ENCODE results near the gene MAEA. TPM values are rescaled to one million over a fixed set of nuclear protein-coding genes. Genes with fewer than 3 reads are reported as not detected.

The MAEA gene
- polyA plus RNA-seq, 1 experiment: 94.4 TPM

- no peak for DNase-seq (ENCODE audit: low read depth)
- ChIA-PET POLR2A (no interaction called here), CTCF (interaction anchor here (0.7 to 10.0 kb wide), 28 partner anchors 9 to 235 kb away, joined by 3 to 120 read pairs (median 5); partner anchors contain the start of genes CTBP1, MAEA and UVSSA)
- TF ChIP-seq, protein P1, sequence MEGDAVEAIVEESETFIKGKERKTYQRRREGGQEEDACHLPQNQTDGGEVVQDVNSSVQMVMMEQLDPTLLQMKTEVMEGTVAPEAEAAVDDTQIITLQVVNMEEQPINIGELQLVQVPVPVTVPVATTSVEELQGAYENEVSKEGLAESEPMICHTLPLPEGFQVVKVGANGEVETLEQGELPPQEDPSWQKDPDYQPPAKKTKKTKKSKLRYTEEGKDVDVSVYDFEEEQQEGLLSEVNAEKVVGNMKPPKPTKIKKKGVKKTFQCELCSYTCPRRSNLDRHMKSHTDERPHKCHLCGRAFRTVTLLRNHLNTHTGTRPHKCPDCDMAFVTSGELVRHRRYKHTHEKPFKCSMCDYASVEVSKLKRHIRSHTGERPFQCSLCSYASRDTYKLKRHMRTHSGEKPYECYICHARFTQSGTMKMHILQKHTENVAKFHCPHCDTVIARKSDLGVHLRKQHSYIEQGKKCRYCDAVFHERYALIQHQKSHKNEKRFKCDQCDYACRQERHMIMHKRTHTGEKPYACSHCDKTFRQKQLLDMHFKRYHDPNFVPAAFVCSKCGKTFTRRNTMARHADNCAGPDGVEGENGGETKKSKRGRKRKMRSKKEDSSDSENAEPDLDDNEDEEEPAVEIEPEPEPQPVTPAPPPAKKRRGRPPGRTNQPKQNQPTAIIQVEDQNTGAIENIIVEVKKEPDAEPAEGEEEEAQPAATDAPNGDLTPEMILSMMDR (IDR thresholded peaks at IDR 0.05; ENCODE audit: insufficient read depth, low read depth, low read length): no peak
- Histone ChIP-seq H3K27me3 (ENCODE audit: control insufficient read depth, insufficient read depth, low read length) (no peaks in the 10 kb centered on the region), H3K4me3 (ENCODE audit: low read depth, low read length) (no peak overlapping the region), H3K36me3 (ENCODE audit: control insufficient read depth, insufficient read depth, low read length) (no peaks in the 10 kb centered on the region)
Measured at GRCh38 chr4:1266881-1267763, 22.6 kb upstream of the MAEA start.

DNA sequence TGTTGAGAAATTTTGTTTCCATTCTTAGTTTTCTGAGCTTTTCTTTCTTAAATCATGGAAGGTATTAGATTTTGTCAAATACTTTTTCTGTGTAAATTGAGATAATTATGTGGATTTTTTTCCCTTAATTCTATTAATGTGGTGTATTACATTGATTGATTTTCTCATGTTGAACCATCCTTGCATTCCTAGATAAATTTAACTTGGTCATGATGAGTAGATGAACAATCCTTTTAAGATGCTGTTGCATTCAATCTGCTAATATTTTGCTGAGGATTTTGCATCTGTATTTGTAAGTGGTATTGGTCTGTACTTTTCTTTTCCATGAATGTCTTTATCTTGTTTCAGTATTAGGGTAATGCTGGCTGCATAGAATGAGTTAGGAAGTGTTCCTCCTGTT lies 20.5 kb upstream of the MAEA start:
- ChIA-PET CTCF (interaction anchor here (0.7 to 10.0 kb wide), 12 partner anchors 9 to 196 kb away, joined by 3 to 120 read pairs (median 12); partner anchors contain the start of gene CTBP1), POLR2A (no interaction called here)
- DNase-seq (ENCODE audit: low read depth): no peak
- no peaks in the 10 kb centered on the region for H3K36me3 ChIP-seq (ENCODE audit: control insufficient read depth, insufficient read depth, low read length)
- TF ChIP-seq, protein P1 (IDR thresholded peaks at IDR 0.05; ENCODE audit: insufficient read depth, low read depth, low read length): no peak
- H3K4me3 ChIP-seq (ENCODE audit: low read depth, low read length): no peak overlapping the region
- H3K27me3 ChIP-seq (ENCODE audit: control insufficient read depth, insufficient read depth, low read length): no peaks in the 10 kb centered on the region

GRCh38 chr4:1271686-1272085 lies 18.0 kb upstream of the MAEA start:
- POLR2A ChIA-PET: no interaction called here
- no peak for DNase-seq (ENCODE audit: low read depth)
- Histone ChIP-seq H3K4me3 (ENCODE audit: low read depth, low read length) (no peak overlapping the region), H3K36me3 (ENCODE audit: control insufficient read depth, insufficient read depth, low read length) (no peaks in the 10 kb centered on the region), H3K27me3 (ENCODE audit: control insufficient read depth, insufficient read depth, low read length) (no peaks in the 10 kb centered on the region)
- CTCF ChIA-PET: interaction anchor here (10.0 kb wide), 1 partner anchor 140 kb away, joined by 120 read pairs; no protein-coding TSS in a partner anchor
- TF ChIP-seq, protein P1 (IDR thresholded peaks at IDR 0.05; ENCODE audit: insufficient read depth, low read depth, low read length): no peak

DNA sequence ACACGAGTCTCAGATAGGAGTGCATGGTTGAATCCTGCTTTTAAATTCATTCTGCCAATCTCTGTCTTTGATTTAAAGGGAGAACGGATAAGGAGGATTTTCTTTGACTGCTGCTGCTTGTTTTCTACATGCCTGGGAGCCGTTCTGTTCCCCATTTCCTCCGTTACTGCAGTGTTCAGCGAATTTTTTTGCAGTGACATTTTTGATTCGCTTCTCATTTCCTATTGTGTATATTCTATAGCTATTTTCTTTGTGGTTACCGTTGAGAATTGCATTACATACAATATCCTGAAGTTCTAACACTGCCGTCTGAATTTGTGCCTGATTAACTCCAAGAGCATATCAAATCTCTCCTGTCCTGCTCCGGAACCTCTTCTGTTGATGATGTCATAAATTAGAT lies 14.8 kb upstream of the MAEA start:
- POLR2A ChIA-PET: no interaction called here
- CTCF ChIA-PET: interaction anchor here (0.8 kb wide), 1 partner anchor 12 kb away, joined by 4 read pairs; no protein-coding TSS in a partner anchor
- Histone ChIP-seq H3K4me3 (ENCODE audit: low read depth, low read length) (no peak overlapping the region), H3K27me3 (ENCODE audit: control insufficient read depth, insufficient read depth, low read length) (no peaks in the 10 kb centered on the region), H3K36me3 (ENCODE audit: control insufficient read depth, insufficient read depth, low read length) (no peaks in the 10 kb centered on the region)
- no peak for DNase-seq (ENCODE audit: low read depth)
- TF ChIP-seq, protein P1 (IDR thresholded peaks at IDR 0.05; ENCODE audit: insufficient read depth, low read depth, low read length): no peak

GRCh38 chr4:1276984-1277383 lies 12.7 kb upstream of the MAEA start:
- CTCF ChIA-PET: interaction anchor here (1.8 to 2.9 kb wide), 2 partner anchors 9 to 10 kb away, joined by 5 to 21 read pairs; no protein-coding TSS in a partner anchor
- TF ChIP-seq, protein P1 (IDR thresholded peaks at IDR 0.05; ENCODE audit: insufficient read depth, low read depth, low read length): no peak
- Histone ChIP-seq H3K36me3 (ENCODE audit: control insufficient read depth, insufficient read depth, low read length) (no peaks in the 10 kb centered on the region), H3K27me3 (ENCODE audit: control insufficient read depth, insufficient read depth, low read length) (peaks cover 2% of the 10 kb centered on the region; the same call in 1 of the 2 replicates), H3K4me3 (ENCODE audit: low read depth, low read length) (no peak overlapping the region)
- DNase-seq (ENCODE audit: low read depth): no peak
- POLR2A ChIA-PET: no interaction called here

Measured in BJ (cell line).